ENCODE results near the gene BCOR. TPM values are rescaled to one million over a fixed set of nuclear protein-coding genes. Genes with fewer than 3 reads are reported as not detected.

The BCOR gene
- total RNA-seq, 1 experiment from 2014 or later = 134 TPM

GRCh38 chrX:40085102-40085551 is 12.6 kb downstream of the BCOR start:
- DNase-seq = peak; percentile 27
- H3K56ac ChIP-seq (ENCODE audit: insufficient read length, low read depth, low read length) = no peak overlapping the region
- H2BK20ac ChIP-seq (ENCODE audit: low read depth, low read length, poor library complexity, severe bottlenecking) = no peak overlapping the region
- H3K27me3 ChIP-seq (ENCODE audit: insufficient read depth, low read length) = peaks cover 49% of the 10 kb centered on the region
- Mint-ChIP-seq H3K4me1 (peaks cover 73 to 84% of the 10 kb centered on the region in 2 experiments), H3K27ac (no peak overlapping the region), H3K36me3 (ENCODE audit: insufficient read depth in 1 of 3, low read depth in 3 of 3) (peaks cover 8 to 47% (median 16%) of the 10 kb centered on the region in 3 experiments), H3K4me3 (peak overlapping the region; percentile 37 to 69), H3K9me3 (peaks cover 64 to 67% of the 10 kb centered on the region in 2 experiments), H3K27me3 (ENCODE audit: low read depth) (peaks cover 51% of the 10 kb centered on the region)
- H3K4me1 ChIP-seq (ENCODE audit: insufficient read depth, low read length) = peaks cover 31% of the 10 kb centered on the region
- H2BK120ac ChIP-seq (ENCODE audit: low read depth, low read length, poor library complexity, severe bottlenecking) = no peak overlapping the region
- no peak overlapping the region for H3K14ac ChIP-seq (ENCODE audit: insufficient read depth, low read length)
- no peak overlapping the region for H2BK15ac ChIP-seq (ENCODE audit: low read depth, low read length)
- H3K27ac ChIP-seq (ENCODE audit: insufficient read length, low read depth, low read length) = no peak overlapping the region
- H2BK5ac ChIP-seq (ENCODE audit: insufficient read length, low read length) = no peak overlapping the region
- no peak overlapping the region for H4K8ac ChIP-seq (replicated peaks; ENCODE audit: insufficient read length, low read depth, low read length)
- H2AK5ac ChIP-seq (ENCODE audit: insufficient read length, low read length) = no peak overlapping the region
- no peak overlapping the region for H3T11ph ChIP-seq (ENCODE audit: low read length)
- no peak overlapping the region for H3K18ac ChIP-seq (ENCODE audit: insufficient read length, low read depth, low read length)
- no peak overlapping the region for H4K91ac ChIP-seq (ENCODE audit: insufficient read length, low read depth, low read length)
- H3K9ac ChIP-seq (ENCODE audit: extremely low read depth, insufficient read length, low read length) = no peak overlapping the region
- H2BK12ac ChIP-seq (ENCODE audit: insufficient read length, low read depth, low read length) = no peak overlapping the region
- peaks cover 18% of the 10 kb centered on the region for H3K23me2 ChIP-seq (ENCODE audit: insufficient read length, low read depth, low read length, poor library complexity, severe bottlenecking)
- peaks cover 3% of the 10 kb centered on the region for H3K79me1 ChIP-seq (ENCODE audit: insufficient read depth, low read depth, low read length, poor library complexity, severe bottlenecking)
- no peak overlapping the region for H3K23ac ChIP-seq (ENCODE audit: insufficient read length, low read depth, low read length)
- H4K5ac ChIP-seq (ENCODE audit: insufficient read length, low read depth, low read length) = no peak overlapping the region
- H3K79me2 ChIP-seq (ENCODE audit: insufficient read depth, low read length) = peaks cover 25% of the 10 kb centered on the region; the same call in 1 of the 2 replicates
- H3K9me3 ChIP-seq (ENCODE audit: control insufficient read depth, low read depth, low read length) = no peaks in the 10 kb centered on the region
- no peak overlapping the region for H2AFZ ChIP-seq (ENCODE audit: low read length)
- H3K4me2 ChIP-seq (ENCODE audit: insufficient read depth, insufficient read length, low read length) = peak overlapping the region; percentile 22
- H3K4ac ChIP-seq (ENCODE audit: low read depth, low read length) = no peak overlapping the region
- no peak for TF ChIP-seq CTCF (conservative IDR thresholded peaks at IDR 0.05)
- WGBS (ENCODE audit: extremely low coverage, insufficient read length, low lambda C conversion rate) = no CpG with 5 or more reads among the region's 18 CpGs
- peaks cover 3% of the 10 kb centered on the region for H4K20me1 ChIP-seq (ENCODE audit: control insufficient read depth, insufficient read depth, insufficient read length)

All from H9 (cell line).